Measurements from ENCODE around the gene AAR2. TPM values are rescaled to one million over a fixed set of nuclear protein-coding genes. Genes with fewer than 3 reads are reported as not detected.
A peak's percentile ranks its signal among the peaks of the same experiment; 100 is the strongest.

Gene AAR2
- polyA plus RNA-seq, 1 donor from 2014 or later = 28.1 TPM

GRCh38 chr20:36201198-36201597, 35.1 kb upstream of the AAR2 start:
- no peaks in the 10 kb centered on the region for H3K27me3 ChIP-seq (ENCODE audit: insufficient read depth, low read depth, low read length)
- no peaks in the 10 kb centered on the region for H3K9me2 ChIP-seq (ENCODE audit: insufficient read depth, low read length)
- no peak overlapping the region for H3K4me2 ChIP-seq (ENCODE audit: low read length)
- no peak for TF ChIP-seq TAF1 (IDR thresholded peaks at IDR 0.05; ENCODE audit: low read depth)
- no peak for TF ChIP-seq RAD21 (conservative IDR thresholded peaks at IDR 0.05)
- TF ChIP-seq SMC3 (conservative IDR thresholded peaks at IDR 0.05; ENCODE audit: poor library complexity) = no peak
- no peaks in the 10 kb centered on the region for H3K9me3 ChIP-seq (ENCODE audit: low read length)
- H3F3A ChIP-seq (ENCODE audit: insufficient read depth, low read length, poor library complexity, severe bottlenecking) = no peaks in the 10 kb centered on the region
- H4K20me1 ChIP-seq (ENCODE audit: insufficient read depth) = no peaks in the 10 kb centered on the region
- H2AFZ ChIP-seq (ENCODE audit: low read depth, low read length) = no peak overlapping the region
- no peak overlapping the region for H3K9ac ChIP-seq (ENCODE audit: low read length)
- H3K27ac ChIP-seq (ENCODE audit: low read length) = no peak overlapping the region
- H3K4me3 ChIP-seq (ENCODE audit: low read length) = no peak overlapping the region
- peaks cover 7% of the 10 kb centered on the region for H3K36me3 ChIP-seq (ENCODE audit: insufficient read depth, low read length)
- no peaks in the 10 kb centered on the region for H3K79me2 ChIP-seq (replicated peaks; ENCODE audit: insufficient read depth, low read length)

- Histone ChIP-seq H3K4me2 (ENCODE audit: low read length) (no peak overlapping the region), H4K20me1 (ENCODE audit: insufficient read depth) (no peaks in the 10 kb centered on the region), H2AFZ (ENCODE audit: low read depth, low read length) (no peak overlapping the region), H3K79me2 (replicated peaks; ENCODE audit: insufficient read depth, low read length) (no peaks in the 10 kb centered on the region), H3K36me3 (ENCODE audit: insufficient read depth, low read length) (peaks cover 6% of the 10 kb centered on the region), H3K27me3 (ENCODE audit: insufficient read depth, low read depth, low read length) (no peaks in the 10 kb centered on the region), H3K27ac (ENCODE audit: low read length) (no peak overlapping the region), H3K9ac (ENCODE audit: low read length) (no peak overlapping the region), H3K9me2 (ENCODE audit: insufficient read depth, low read length) (no peaks in the 10 kb centered on the region), H3F3A (ENCODE audit: insufficient read depth, low read length, poor library complexity, severe bottlenecking) (no peaks in the 10 kb centered on the region), H3K9me3 (ENCODE audit: low read length) (no peaks in the 10 kb centered on the region), H3K4me3 (ENCODE audit: low read length) (no peak overlapping the region)
- TF ChIP-seq, protein P1, sequence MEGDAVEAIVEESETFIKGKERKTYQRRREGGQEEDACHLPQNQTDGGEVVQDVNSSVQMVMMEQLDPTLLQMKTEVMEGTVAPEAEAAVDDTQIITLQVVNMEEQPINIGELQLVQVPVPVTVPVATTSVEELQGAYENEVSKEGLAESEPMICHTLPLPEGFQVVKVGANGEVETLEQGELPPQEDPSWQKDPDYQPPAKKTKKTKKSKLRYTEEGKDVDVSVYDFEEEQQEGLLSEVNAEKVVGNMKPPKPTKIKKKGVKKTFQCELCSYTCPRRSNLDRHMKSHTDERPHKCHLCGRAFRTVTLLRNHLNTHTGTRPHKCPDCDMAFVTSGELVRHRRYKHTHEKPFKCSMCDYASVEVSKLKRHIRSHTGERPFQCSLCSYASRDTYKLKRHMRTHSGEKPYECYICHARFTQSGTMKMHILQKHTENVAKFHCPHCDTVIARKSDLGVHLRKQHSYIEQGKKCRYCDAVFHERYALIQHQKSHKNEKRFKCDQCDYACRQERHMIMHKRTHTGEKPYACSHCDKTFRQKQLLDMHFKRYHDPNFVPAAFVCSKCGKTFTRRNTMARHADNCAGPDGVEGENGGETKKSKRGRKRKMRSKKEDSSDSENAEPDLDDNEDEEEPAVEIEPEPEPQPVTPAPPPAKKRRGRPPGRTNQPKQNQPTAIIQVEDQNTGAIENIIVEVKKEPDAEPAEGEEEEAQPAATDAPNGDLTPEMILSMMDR (IDR thresholded peaks at IDR 0.05; ENCODE audit: poor library complexity, severe bottlenecking) = peak; percentile 92
- TF ChIP-seq RAD21 (conservative IDR thresholded peaks at IDR 0.05) (peak; percentile 80), EP300 (conservative IDR thresholded peaks at IDR 0.05; ENCODE audit: poor library complexity, severe bottlenecking) (no peak), SMC3 (conservative IDR thresholded peaks at IDR 0.05; ENCODE audit: poor library complexity) (peak; percentile 87), MXI1 (conservative IDR thresholded peaks at IDR 0.05; ENCODE audit: poor library complexity, severe bottlenecking) (no peak), EZH2 (IDR thresholded peaks at IDR 0.05; ENCODE audit: borderline replicate concordance, insufficient read depth, low read length, poor library complexity, severe bottlenecking) (no peak)
These were observed 33.4 kb upstream of the AAR2 start for GRCh38 chr20:36202891-36203338.

- Histone ChIP-seq H3K4me3 (ENCODE audit: low read length) (no peak overlapping the region), H3K9me2 (ENCODE audit: insufficient read depth, low read length) (no peaks in the 10 kb centered on the region), H4K20me1 (ENCODE audit: insufficient read depth) (no peaks in the 10 kb centered on the region), H3K36me3 (ENCODE audit: insufficient read depth, low read length) (no peaks in the 10 kb centered on the region), H3K79me2 (replicated peaks; ENCODE audit: insufficient read depth, low read length) (no peaks in the 10 kb centered on the region), H3K4me2 (ENCODE audit: low read length) (no peak overlapping the region), H3F3A (ENCODE audit: insufficient read depth, low read length, poor library complexity, severe bottlenecking) (no peaks in the 10 kb centered on the region), H3K9me3 (ENCODE audit: low read length) (no peaks in the 10 kb centered on the region), H3K9ac (ENCODE audit: low read length) (no peak overlapping the region), H2AFZ (ENCODE audit: low read depth, low read length) (no peak overlapping the region), H3K27me3 (ENCODE audit: insufficient read depth, low read depth, low read length) (no peaks in the 10 kb centered on the region), H3K27ac (ENCODE audit: low read length) (no peak overlapping the region)
- TF ChIP-seq, protein P1 (IDR thresholded peaks at IDR 0.05; ENCODE audit: poor library complexity, severe bottlenecking) = no peak
- TF ChIP-seq EZH2 (IDR thresholded peaks at IDR 0.05; ENCODE audit: borderline replicate concordance, insufficient read depth, low read length, poor library complexity, severe bottlenecking) (no peak), TAF1 (IDR thresholded peaks at IDR 0.05; ENCODE audit: low read depth) (no peak), POLR2AphosphoS5 (IDR thresholded peaks at IDR 0.05) (no peak), RAD21 (conservative IDR thresholded peaks at IDR 0.05) (no peak), EP300 (conservative IDR thresholded peaks at IDR 0.05; ENCODE audit: poor library complexity, severe bottlenecking) (no peak), SMC3 (conservative IDR thresholded peaks at IDR 0.05; ENCODE audit: poor library complexity) (no peak), MXI1 (conservative IDR thresholded peaks at IDR 0.05; ENCODE audit: poor library complexity, severe bottlenecking) (no peak)
- TF ChIP-seq, protein P2, sequence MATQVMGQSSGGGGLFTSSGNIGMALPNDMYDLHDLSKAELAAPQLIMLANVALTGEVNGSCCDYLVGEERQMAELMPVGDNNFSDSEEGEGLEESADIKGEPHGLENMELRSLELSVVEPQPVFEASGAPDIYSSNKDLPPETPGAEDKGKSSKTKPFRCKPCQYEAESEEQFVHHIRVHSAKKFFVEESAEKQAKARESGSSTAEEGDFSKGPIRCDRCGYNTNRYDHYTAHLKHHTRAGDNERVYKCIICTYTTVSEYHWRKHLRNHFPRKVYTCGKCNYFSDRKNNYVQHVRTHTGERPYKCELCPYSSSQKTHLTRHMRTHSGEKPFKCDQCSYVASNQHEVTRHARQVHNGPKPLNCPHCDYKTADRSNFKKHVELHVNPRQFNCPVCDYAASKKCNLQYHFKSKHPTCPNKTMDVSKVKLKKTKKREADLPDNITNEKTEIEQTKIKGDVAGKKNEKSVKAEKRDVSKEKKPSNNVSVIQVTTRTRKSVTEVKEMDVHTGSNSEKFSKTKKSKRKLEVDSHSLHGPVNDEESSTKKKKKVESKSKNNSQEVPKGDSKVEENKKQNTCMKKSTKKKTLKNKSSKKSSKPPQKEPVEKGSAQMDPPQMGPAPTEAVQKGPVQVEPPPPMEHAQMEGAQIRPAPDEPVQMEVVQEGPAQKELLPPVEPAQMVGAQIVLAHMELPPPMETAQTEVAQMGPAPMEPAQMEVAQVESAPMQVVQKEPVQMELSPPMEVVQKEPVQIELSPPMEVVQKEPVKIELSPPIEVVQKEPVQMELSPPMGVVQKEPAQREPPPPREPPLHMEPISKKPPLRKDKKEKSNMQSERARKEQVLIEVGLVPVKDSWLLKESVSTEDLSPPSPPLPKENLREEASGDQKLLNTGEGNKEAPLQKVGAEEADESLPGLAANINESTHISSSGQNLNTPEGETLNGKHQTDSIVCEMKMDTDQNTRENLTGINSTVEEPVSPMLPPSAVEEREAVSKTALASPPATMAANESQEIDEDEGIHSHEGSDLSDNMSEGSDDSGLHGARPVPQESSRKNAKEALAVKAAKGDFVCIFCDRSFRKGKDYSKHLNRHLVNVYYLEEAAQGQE (IDR thresholded peaks at IDR 0.05; ENCODE audit: borderline replicate concordance) = no peak
These were observed 32.4 kb upstream of the AAR2 start for GRCh38 chr20:36203861-36204260.

All from neural cell (in vitro differentiated cells).